HepG2 (cell line): ENCODE measurements around the gene ZNF624. TPM values are rescaled to one million over a fixed set of nuclear protein-coding genes. Genes with fewer than 3 reads are reported as not detected.
A peak's percentile ranks its signal among the peaks of the same experiment; 100 is the strongest.
"Not testable (repeated sequence)": the region's sequence is repeated elsewhere in the genome, so short reads cannot be mapped to it uniquely, and the experiment has no call there.

Experiments used
- ATAC-seq: fragments of 200-7000 bp; cut with Tn5 transposase; 3 replicates; pipeline ENCODE4 v1.9.1; 2020; ENCODE audit warnings: mild to moderate bottlenecking, moderate library complexity
- BruUV-seq: library from RNA; stranded (reverse); fragments of 400-500 nt; replicated peaks from 2 replicates; lab custom pipeline; 2021; lab: Mats Ljungman, UMichigan
- CTCF ChIA-PET: fragments of 300-600 bp; formaldehyde crosslinking; extraction: SDS; loops from one replicate; lab custom pipeline; 2021; ENCODE audit warnings: low total read pairs, inconsistent platforms, low intra/inter-chr PET ratio; lab: Yijun Ruan, JAX
- POLR2A ChIA-PET: fragments of 350-600 bp; sonication (Branson Sonifier 250); formaldehyde crosslinking; loops from one replicate; lab custom pipeline; 2020; ENCODE audit warnings: antibody characterized with exemption, inconsistent platforms; lab: Yijun Ruan, JAX
- DNase-seq: peaks from one replicate; pipeline ENCODE4 v3.0.0-alpha.2; 2015; ENCODE audit warnings: low spot score
- FAIRE-seq: peaks from 3 replicates; lab custom pipeline; 2011; peaks lifted over from hg19 to GRCh38; lab: Jason Lieb, UNC
- H2AFZ ChIP-seq: one replicate; pipeline ENCODE4 v1.6.1; 2011; ENCODE audit warnings: low read length, inconsistent platforms
- H3K27ac ChIP-seq: fragments of 300-600 bp; 3 replicates; pipeline ENCODE4 v1.8.0; 2011; ENCODE audit warnings: mixed run types, mild to moderate bottlenecking, mixed read lengths, low read length, inconsistent platforms; ENCODE audit not compliant: insufficient read depth; ENCODE audit errors: extremely low read length
- H3K27me3 ChIP-seq, 2 experiments: fragments of 200-600 bp in 1 of 2; 2 replicates in 1 of 2; 3 replicates in 1 of 2; pipeline versions ENCODE4 v1.6.0 to v1.8.0; 2011; ENCODE audit warnings: low read length in 2 of 2, mild to moderate bottlenecking in 2 of 2, moderate library complexity in 2 of 2, inconsistent platforms in 1 of 2; ENCODE audit not compliant: insufficient read depth in 2 of 2, control insufficient read depth in 1 of 2
- H3K36me3 ChIP-seq, 2 experiments: fragments of 200-600 bp in 1 of 2; replicated peaks in 1 of 2; 2 replicates in 1 of 2; 3 replicates in 1 of 2; pipeline versions ENCODE4 v1.5.1 to v1.8.0; 2011; ENCODE audit warnings: low read length in 2 of 2, inconsistent platforms in 1 of 2; ENCODE audit not compliant: insufficient read depth in 2 of 2, control insufficient read depth in 1 of 2
- H3K4me1 ChIP-seq: 2 replicates; pipeline ENCODE4 v1.5.1; 2012; ENCODE audit warnings: low read length, inconsistent platforms; ENCODE audit not compliant: insufficient read depth
- H3K4me2 ChIP-seq: 2 replicates; pipeline ENCODE4 v1.6.0; 2011; ENCODE audit warnings: low read depth, low read length, inconsistent platforms
- H3K4me3 ChIP-seq, 3 experiments: fragments of 200-600 bp in 1 of 3; sonication (generic), shearing (Covaris generic) in 1 of 3; replicated peaks in 1 of 3; 2 replicates each; pipeline ENCODE4 v1.5.1; 2011 to 2016; ENCODE audit warnings: low read length in 3 of 3, inconsistent platforms in 2 of 3, low read depth in 2 of 3, mild to moderate bottlenecking in 2 of 3, control low read depth in 1 of 3, mixed read lengths in 1 of 3; ENCODE audit not compliant: insufficient read depth in 1 of 3
- H3K79me2 ChIP-seq: one replicate; pipeline ENCODE4 v1.6.1; 2011; ENCODE audit warnings: low read length, inconsistent platforms; ENCODE audit not compliant: insufficient read depth
- H3K9ac ChIP-seq: 2 replicates; pipeline ENCODE4 v1.6.0; 2011; ENCODE audit warnings: mild to moderate bottlenecking, low read depth, low read length, inconsistent platforms; ENCODE audit not compliant: insufficient read depth
- H3K9me3 ChIP-seq: 2 replicates; pipeline ENCODE4 v1.5.1; 2012; ENCODE audit warnings: mild to moderate bottlenecking, low read length
- H4K20me1 ChIP-seq: 2 replicates; pipeline ENCODE4 v1.6.0; 2011; ENCODE audit warnings: inconsistent platforms, mild to moderate bottlenecking, low read length, moderate library complexity; ENCODE audit not compliant: insufficient read depth
- FOXO1 ChIP-seq: sonication (generic); formaldehyde crosslinking; IDR thresholded peaks from 2 replicates; pipeline ENCODE4 v1.4.0; 2020; ENCODE audit warnings: missing genetic modification reagents
- GABPA ChIP-seq, 2 experiments: IDR thresholded peaks; 2 replicates each; pipeline ENCODE4 v1.6.1; 2011 to 2016; ENCODE audit warnings: low read depth in 2 of 2, low read length in 1 of 2, missing biosample characterization in 1 of 2, missing genetic modification characterization in 1 of 2
- HNRNPL ChIP-seq: fragments of 200-400 bp; formaldehyde crosslinking; IDR thresholded peaks from 2 replicates; pipeline ENCODE4 v1.6.1; 2017; ENCODE audit warnings: mild to moderate bottlenecking, low read depth, low read length
- PRMT3 ChIP-seq: sonication (generic); formaldehyde crosslinking; IDR thresholded peaks from 2 replicates; pipeline ENCODE4 v1.8.1; 2022; ENCODE audit warnings: low read depth, mild to moderate bottlenecking, moderate library complexity, missing genetic modification reagents, borderline replicate concordance
- SATB2 ChIP-seq: sonication (generic); formaldehyde crosslinking; IDR thresholded peaks from 2 replicates; pipeline ENCODE4 v1.5.0; 2020; ENCODE audit warnings: missing genetic modification reagents
- SP140L ChIP-seq: sonication (generic); formaldehyde crosslinking; IDR thresholded peaks from 2 replicates; pipeline ENCODE4 v1.4.0; 2020; ENCODE audit warnings: missing genetic modification reagents, borderline replicate concordance
- TEAD3 ChIP-seq: optimal IDR thresholded peaks from 2 replicates; pipeline ENCODE3; 2016; ENCODE audit warnings: borderline replicate concordance
- ZNF256 ChIP-seq: sonication (generic); formaldehyde crosslinking; conservative IDR thresholded peaks from 2 replicates; pipeline ENCODE4 v1.4.0; 2020; ENCODE audit warnings: missing genetic modification reagents
- ZNF331 ChIP-seq: sonication (generic); formaldehyde crosslinking; IDR thresholded peaks from 2 replicates; pipeline ENCODE4 v1.4.0; 2020; ENCODE audit warnings: missing genetic modification reagents
- ZNF335 ChIP-seq: sonication (generic); formaldehyde crosslinking; IDR thresholded peaks from 2 replicates; pipeline ENCODE4 v1.4.0; 2020; ENCODE audit warnings: missing genetic modification reagents
- ZNF678 ChIP-seq: sonication (generic); formaldehyde crosslinking; IDR thresholded peaks from 2 replicates; pipeline ENCODE4 v1.4.0; 2020; ENCODE audit warnings: mild to moderate bottlenecking, missing genetic modification reagents
- WGBS: methylation state at CpG from one replicate; pipeline ENCODE4 v1.1.6; 2017; ENCODE audit warnings: low lambda C conversion rate; 5-methylcytosine and 5-hydroxymethylcytosine counted together
- in situ Hi-C: cut with HindIII; loops from 2 replicates; pipeline ENCODE4 v1.10.0; 2017; ENCODE audit warnings: low pct_unique_long_range_greater_than_20kb; ENCODE audit not compliant: extremely low pct_ligation_motif_present
- intact Hi-C: fragments of 100-400 bp; cut with micrococcal nuclease; formaldehyde crosslinking; loops from one replicate; pipeline ENCODE4 v1.10.0; 2022; ENCODE audit not compliant: unreplicated experiment
- polyA plus RNA-seq, 8 experiments: library from polyadenylated mRNA; depleted of rRNA in 3 of 8; stranded (reverse) in 7 of 8; unstranded in 1 of 8; fragments of >200 nt; fragmentation: Illumina TruSeq in 4 of 8; extraction: Trizol in 4 of 8; gene quantifications; 2 replicates each; pipeline versions ENCODE4 v1.2.1 to v1.2.3, GENCODE V29; 2011 to 2016; ENCODE audit warnings: low read depth in 4 of 8, missing spikeins in 1 of 8, mixed read lengths in 1 of 8; ENCODE audit not compliant: insufficient read depth in 1 of 8
- total RNA-seq, 5 experiments: library from RNA; depleted of rRNA; stranded (reverse); fragments of >200 nt; fragmentation: Illumina TruSeq; extraction: Trizol; gene quantifications; 2 replicates each; pipeline ENCODE4 v1.2.3, GENCODE V29; 2016; ENCODE audit warnings: low read depth in 1 of 5
- TF ChIP-seq, protein P1 (sequence below): sonication (generic); formaldehyde crosslinking; IDR thresholded peaks from 2 replicates; pipeline ENCODE4 v1.4.0; 2020; ENCODE audit warnings: missing genetic modification reagents

Gene ZNF624
- total and polyA plus RNA-seq, 2 of the 13 experiments (the other 11 are each of a cell fraction or from before 2014, with no cell fraction given) = 0.75 to 3.5 TPM

DNA sequence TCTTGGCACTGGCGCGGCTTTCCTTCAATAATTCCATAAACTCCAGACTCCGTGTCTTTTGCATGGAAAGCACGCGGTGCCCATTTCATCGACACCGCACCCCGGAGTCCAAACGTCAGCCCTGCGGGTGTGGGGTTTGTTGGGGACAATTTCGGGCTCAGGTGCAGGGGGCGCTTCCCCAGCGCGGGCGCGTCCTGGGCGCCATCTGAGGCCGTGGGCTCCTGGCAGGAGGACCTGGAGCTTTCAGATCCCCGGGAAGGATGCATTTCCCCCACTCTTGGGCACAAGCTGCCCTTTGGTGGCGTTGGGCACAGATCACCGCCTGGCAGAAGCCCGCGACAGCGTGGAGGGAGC, 12.9 kb upstream of the ZNF624 start:
- peak; percentile 55 for ATAC-seq
- Histone ChIP-seq H3K4me3 (peak overlapping the region in 1 of 3 experiments; percentile 69; a peak in 1 of 6 replicates), H3K4me2 (peak overlapping the region; percentile 61; the same call in 1 of the 2 replicates), H3K27me3 (peaks cover 0 to 19% of the 10 kb centered on the region in 2 experiments; a peak in 4 of 5 replicates)
- DNase-seq, H3K9ac ChIP-seq, H3K27ac ChIP-seq, H2AFZ ChIP-seq, H3K79me2 ChIP-seq, H3K9me3 ChIP-seq, POLR2A ChIA-PET, H4K20me1 ChIP-seq, CTCF ChIA-PET, BruUV-seq, FAIRE-seq, H3K4me1 ChIP-seq, H3K36me3 ChIP-seq, in situ Hi-C loops, intact Hi-C loops: not testable (repeated sequence)
- no CpG with 5 or more reads among the region's 24 CpGs for WGBS
- 0 out of 2 replicates have a peak, but pooled peaks have one; percentile 34 for TF ChIP-seq HNRNPL

DNA sequence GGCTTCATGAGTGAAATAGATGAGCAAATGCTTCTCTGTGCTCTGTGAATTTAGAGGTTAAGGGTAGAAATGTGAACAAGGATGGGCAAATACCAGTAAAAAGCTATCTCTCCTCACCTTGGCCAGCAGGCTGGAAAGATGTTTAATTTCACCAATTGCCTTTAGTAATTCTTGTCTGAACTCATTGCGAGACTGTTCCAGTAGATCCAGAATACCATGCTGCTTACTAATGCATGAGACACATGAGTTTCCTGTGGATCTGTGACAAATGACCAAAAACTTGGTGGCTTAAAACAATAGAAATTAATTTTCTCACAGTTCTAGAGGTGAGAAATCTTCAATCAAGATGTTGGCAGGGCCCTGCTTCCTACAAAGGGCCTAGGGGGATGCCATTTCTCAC, 9.3 kb upstream of the ZNF624 start:
- Histone ChIP-seq H3K4me1 (no peaks in the 10 kb centered on the region), H3K9ac (no peak overlapping the region), H3K36me3 (no peaks in the 10 kb centered on the region), H3K4me2 (no peak overlapping the region), H3K27ac (no peak overlapping the region), H3K27me3 (peaks cover 0 to 16% of the 10 kb centered on the region in 2 experiments; a peak in 3 of 5 replicates), H3K4me3 (no peak overlapping the region), H3K9me3 (no peaks in the 10 kb centered on the region), H4K20me1 (no peaks in the 10 kb centered on the region), H2AFZ (no peak overlapping the region), H3K79me2 (no peaks in the 10 kb centered on the region)
- no peak for ATAC-seq
- no peak for DNase-seq
- FAIRE-seq = no peak
- in situ Hi-C loops (no loop called here), intact Hi-C loops (no loop called here)
- CTCF ChIA-PET = no interaction called here
- POLR2A ChIA-PET = no interaction called here
- 36% methylated on average over 1 of the region's 1 CpG for WGBS
- BruUV-seq = no TSS peak
- TF ChIP-seq ZNF335 (CRISPR knock-in tag) (no peak), PRMT3 (CRISPR knock-in tag) (no peak), TEAD3 (CRISPR knock-in tag) (no peak), FOXO1 (no peak), SATB2 (no peak), ZNF331 (CRISPR knock-in tag) (no peak), GABPA (IDR thresholded peaks at IDR 0.05; ENCODE audit: low read depth, low read length) (no peak), GABPA (CRISPR knock-in tag; IDR thresholded peaks at IDR 0.05; ENCODE audit: low read depth) (no peak), SP140L (CRISPR knock-in tag) (no peak), ZNF256 (CRISPR knock-in tag) (no peak), ZNF678 (CRISPR knock-in tag) (no peak)
- TF ChIP-seq, protein P1, sequence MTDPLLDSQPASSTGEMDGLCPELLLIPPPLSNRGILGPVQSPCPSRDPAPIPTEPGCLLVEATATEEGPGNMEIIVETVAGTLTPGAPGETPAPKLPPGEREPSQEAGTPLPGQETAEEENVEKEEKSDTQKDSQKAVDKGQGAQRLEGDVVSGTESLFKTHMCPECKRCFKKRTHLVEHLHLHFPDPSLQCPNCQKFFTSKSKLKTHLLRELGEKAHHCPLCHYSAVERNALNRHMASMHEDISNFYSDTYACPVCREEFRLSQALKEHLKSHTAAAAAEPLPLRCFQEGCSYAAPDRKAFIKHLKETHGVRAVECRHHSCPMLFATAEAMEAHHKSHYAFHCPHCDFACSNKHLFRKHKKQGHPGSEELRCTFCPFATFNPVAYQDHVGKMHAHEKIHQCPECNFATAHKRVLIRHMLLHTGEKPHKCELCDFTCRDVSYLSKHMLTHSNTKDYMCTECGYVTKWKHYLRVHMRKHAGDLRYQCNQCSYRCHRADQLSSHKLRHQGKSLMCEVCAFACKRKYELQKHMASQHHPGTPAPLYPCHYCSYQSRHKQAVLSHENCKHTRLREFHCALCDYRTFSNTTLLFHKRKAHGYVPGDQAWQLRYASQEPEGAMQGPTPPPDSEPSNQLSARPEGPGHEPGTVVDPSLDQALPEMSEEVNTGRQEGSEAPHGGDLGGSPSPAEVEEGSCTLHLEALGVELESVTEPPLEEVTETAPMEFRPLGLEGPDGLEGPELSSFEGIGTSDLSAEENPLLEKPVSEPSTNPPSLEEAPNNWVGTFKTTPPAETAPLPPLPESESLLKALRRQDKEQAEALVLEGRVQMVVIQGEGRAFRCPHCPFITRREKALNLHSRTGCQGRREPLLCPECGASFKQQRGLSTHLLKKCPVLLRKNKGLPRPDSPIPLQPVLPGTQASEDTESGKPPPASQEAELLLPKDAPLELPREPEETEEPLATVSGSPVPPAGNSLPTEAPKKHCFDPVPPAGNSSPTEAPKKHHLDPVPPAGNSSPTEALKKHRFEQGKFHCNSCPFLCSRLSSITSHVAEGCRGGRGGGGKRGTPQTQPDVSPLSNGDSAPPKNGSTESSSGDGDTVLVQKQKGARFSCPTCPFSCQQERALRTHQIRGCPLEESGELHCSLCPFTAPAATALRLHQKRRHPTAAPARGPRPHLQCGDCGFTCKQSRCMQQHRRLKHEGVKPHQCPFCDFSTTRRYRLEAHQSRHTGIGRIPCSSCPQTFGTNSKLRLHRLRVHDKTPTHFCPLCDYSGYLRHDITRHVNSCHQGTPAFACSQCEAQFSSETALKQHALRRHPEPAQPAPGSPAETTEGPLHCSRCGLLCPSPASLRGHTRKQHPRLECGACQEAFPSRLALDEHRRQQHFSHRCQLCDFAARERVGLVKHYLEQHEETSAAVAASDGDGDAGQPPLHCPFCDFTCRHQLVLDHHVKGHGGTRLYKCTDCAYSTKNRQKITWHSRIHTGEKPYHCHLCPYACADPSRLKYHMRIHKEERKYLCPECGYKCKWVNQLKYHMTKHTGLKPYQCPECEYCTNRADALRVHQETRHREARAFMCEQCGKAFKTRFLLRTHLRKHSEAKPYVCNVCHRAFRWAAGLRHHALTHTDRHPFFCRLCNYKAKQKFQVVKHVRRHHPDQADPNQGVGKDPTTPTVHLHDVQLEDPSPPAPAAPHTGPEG (CRISPR knock-in tag) = no peak
